HS-27A (cell line): ENCODE measurements around the gene THSD4.
"Not testable (repeated sequence)": the region's sequence is repeated elsewhere in the genome, so short reads cannot be mapped to it uniquely, and the experiment has no call there.

Experiments
- DNase-seq: peaks from one replicate; pipeline ENCODE4 v3.0.0-alpha.2; 2012; ENCODE audit warnings: low read depth, missing footprints

The THSD4 gene

DNA sequence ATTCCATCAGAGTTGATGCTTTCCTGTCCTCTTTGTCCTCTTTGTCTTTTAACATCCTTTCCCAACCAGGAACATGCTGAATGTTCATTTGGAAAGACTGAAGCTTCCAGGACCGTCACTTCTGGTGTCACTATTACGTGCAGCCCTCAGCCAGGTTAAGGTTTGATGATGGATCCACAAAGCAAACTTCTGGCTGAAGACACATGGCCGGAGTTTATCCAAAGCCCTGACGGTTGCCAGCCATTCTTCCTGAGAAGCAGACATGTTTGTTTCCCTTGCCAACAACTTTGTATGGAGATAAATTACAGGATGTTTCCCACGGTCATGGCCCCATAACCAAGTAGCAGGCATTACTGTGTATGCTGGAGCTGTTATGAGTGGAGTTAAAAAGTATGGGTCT, 236.9 kb downstream of the THSD4 start:
- DNase-seq: no peak

DNA sequence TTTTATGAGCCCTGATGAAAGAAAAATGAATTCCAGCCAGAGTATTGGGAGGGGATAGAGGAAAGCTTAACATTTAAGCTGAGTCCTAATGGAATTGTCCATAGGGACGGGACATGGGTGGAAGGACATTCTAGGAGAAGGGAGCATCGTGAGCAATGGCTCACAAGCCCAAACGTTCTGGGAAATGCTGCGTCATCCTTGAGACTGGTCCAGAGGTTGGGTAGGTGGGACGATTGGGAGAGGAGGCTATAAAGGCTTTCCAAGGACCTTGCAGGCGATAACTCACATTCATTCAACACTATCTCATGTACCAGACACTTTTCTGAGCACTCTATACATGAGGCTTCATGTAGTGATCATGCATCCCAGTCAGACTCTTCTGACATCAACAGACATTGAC, 237.5 kb downstream of the THSD4 start:
- DNase-seq: no peak

DNA sequence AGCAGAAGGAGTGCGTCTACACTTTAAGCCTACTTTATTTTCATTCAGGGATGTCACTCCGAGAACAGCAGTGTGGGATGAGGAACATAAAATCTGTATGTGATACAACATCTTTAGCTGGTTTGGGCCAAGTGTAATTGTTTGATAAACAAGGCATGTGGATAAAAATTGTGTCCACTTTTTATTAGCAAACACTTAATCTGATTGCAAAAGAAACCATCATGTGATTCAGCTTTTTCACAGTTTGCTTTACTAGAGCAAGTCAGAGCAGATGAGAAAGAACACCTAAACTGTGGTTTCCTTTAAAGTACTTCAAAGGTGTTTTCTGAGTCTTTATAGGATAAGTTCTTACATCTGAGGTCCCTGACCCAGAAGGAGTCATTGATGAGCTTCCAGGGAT, 237.9 kb downstream of the THSD4 start:
- no peak for DNase-seq

DNA sequence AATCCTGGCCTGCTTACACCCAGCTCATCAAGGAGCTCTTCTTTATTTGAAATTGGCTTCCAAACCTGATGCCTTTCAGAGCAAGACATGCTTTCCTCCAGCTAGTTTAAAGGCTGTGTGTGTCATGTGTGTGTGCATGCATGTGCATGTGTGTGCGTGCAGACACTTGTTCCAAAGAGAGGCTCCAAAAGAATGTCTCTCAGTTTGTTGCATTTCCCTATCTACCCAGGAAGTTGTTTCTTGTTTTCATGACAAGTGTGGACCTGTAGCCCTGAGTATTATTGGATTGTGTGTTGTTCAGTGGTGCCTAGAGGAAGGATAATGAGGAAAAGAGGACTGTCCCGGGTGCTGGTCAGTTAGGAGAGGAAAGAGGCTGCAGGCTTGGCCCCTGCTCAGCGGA, 240.0 kb downstream of the THSD4 start:
- DNase-seq: no peak

DNA sequence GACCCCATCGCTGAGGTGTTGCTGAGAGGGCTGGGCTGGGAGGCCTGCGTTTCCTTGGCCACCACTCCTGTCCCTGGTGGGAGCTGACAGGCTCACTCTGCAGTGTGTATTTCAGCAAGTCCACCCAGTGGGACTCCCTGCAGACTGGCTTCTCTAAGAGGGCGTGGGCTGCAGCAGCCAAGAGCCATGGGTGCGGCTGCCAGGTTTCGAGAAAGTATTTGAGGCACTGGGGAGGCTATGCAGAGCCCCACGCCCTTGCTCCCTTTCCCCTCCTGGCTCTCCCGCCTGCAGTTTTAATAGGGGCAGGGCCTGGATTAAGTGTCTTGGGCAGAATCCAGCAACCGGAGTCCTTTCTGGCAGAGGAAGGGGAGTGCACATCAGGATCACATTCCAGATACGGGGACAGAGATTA, 242.1 kb downstream of the THSD4 start:
- DNase-seq: no peak

DNA sequence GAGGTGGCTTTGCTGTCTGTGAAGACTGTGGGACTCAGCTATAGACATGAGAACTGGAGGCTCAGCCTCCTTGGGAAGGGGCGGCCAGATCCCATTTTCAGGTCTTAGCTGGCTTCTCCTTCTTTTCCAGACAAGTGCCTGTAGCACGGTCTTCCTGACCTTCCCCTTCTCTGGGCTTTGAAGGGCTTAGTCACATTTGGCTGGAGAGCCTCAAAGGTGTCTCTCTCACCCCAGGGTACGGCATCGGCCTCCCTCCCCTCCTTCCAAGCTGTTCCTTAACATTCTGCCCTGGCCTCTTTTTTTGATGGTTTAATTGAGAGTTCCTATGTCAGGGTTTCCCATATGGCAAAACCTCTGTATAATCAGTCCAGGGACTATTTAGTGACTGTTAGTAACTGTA, 242.7 kb downstream of the THSD4 start:
- DNase-seq: no peak

DNA sequence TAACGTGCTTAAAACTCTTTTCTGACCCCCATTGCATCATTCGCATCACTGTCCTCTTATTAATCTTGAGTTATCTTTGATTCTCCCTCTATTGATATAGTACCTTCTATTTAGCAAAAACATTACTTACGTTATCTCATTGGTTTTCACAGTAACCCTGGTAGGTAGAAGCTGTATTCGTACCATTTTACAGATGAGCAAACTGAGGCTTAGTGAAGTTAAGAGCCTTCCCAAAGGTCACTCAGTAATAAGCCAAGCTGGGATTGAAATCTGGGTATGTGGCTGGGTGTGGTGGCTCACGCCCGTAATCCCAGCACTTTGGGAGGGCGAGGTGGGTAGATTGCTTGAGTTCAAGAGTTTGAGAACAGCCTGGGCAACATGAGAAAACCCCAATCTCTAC, 244.0 kb downstream of the THSD4 start:
- no peak for DNase-seq

DNA sequence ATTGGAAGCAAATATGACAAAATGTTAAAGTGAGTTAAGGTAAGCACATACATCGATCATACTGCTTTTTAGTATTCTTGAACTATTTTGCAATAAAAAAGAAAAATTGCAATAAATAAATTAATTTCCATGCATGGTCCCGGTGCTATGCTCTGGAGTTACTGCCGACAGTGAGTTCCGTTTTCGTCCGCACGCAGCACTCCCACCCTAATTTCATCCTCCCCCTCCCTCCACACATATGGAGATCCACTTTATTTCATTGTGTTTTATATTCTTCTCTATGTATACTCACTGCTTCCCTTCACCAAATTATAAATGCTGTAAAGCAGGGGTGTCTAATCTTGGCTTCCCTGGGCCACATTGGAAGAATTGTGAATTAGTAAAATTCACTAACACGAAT, 247.3 kb downstream of the THSD4 start:
- no peak for DNase-seq

DNA sequence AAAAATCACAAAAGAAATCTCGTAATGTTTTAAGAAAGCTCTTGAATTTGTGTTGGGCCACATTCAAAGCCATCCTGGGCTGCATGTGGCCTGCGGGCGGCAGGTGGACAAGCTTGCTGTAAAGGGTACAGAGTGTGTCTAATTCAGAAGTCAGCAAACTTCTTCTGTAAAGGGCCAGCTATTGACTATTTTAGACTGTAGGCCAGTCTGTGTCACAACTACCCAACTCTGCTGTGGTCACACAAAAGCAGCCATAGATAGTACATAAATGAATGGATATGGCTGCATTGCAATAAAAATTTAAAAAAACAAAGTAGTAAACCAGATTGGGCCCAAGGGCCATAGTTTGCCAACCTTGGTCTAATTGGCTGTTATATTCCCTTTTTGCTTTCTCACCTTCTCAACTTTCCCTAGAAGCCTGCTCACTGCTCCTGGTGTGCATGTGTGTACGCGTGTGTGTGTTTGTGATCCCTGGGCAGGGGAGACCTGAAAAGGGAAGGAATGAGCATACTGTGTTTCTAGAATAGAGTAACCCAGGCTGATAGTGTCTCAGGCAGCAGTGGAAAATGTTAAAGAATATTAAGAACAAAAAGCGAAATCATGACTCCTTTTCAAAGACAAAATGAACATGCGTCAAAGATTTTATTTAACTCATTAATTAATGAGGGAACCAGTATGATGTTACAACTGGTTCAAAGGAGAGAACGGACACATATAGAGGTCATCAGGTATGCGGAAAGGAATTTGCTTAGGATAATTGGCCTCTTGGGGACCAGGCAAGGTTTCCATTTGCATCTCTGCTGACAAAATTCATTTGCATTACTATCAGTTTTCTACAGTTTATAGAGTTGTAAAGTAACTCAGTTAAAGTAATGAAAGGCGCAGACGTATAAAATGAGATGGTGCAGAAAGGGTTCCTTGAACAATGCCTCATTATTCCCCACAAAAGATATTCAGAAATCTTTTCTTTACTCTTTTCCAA, 248.0 kb downstream of the THSD4 start:
- DNase-seq: no peak

DNA sequence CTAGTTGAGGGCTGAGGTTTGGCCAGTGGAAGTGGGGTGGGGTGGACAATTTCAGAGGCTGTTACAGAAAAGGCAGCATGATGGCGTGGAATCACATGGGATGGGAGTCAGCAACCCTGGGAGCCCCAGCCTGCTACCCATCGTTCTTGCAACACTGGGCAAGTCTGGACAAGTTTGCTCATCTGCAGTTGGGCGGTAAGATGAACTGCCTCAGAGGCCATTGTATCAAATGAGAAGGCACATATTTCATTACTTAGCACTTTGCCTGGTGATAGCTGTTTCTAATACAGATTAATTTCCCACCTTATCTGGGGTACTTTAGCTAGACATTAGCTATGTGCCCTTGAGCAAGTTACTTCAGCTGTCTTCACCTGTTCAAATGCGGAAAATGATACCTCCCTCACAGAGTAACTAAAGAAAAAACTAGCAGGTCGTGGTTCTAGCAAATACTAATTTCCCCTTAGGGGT, 248.9 kb downstream of the THSD4 start:
- no peak for DNase-seq

DNA sequence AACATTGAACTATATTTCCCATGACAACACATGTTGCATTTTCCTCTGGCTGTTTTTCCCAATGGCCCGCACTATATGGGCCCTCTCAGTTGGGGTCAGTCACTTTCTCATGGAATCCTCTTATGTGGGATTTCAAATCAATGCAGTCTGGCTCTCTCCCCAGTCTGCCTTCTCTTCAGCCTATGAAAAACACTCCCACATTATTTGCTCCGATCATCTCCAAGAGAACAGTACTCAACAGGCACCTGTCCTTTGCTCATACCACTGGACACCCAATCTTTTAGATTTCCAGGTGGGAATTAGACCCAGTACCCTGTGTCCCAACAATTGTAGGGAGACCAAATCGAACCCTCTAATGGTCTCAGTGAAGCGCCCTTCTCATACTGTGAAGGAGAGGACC, 251.3 kb downstream of the THSD4 start:
- DNase-seq: no peak

DNA sequence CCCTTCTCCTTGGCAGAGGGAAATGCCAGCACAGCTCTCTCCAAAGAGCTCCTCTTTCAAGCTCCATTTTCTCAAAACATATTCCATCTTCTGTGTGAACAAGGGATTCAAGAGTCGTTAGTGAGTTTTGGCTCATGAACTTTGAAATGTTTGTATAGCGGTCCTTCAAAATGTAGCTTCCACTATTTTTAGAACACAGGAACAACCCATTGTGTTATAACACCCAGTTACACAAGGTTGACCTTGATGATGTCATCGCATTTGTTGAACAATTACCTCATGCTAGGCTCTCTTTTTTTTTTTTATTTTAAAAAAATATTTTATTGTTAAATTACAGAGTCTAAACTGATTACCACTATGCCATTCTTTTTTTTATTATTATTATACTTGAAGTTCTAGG, 251.7 kb downstream of the THSD4 start:
- DNase-seq: no peak

DNA sequence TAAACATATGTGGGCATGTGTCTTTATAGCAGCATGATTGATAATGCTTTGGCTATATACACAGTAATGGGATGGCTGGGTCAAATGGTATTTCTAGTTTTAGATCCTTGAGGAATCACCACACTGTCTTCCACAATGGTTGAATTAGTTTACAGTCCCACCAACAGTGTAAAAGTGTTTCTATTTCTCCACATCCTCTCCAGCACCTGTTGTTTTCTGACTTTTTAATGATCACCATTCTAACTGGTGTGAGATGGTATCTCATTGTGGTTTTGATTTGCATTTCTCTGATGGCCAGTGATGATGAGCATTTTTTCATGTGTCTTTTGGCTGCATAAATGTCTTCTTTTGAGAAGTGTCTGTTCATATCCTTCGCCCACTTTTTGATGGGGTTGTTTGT, 252.5 kb downstream of the THSD4 start:
- not testable (repeated sequence) for DNase-seq

DNA sequence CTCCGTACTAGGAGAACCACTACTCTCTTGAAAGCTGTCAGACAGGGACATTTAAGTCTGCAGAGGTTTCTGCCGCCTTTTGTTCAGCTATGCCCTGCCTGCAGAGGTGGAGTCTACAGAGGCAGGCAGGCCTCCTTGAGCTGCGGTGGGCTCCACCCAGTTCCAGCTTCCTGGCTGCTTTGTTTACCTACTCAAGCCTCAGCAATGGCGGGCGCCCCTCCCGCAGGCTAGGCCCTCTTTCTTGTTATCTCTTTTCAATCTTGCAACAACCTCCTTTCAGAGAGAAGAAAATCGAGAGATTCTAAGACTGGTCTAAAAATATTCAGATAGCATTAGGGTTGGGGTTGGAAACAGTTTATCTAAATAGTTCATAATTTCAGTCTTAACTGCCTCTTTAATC, 257.5 kb downstream of the THSD4 start:
- not testable (repeated sequence) for DNase-seq

DNA sequence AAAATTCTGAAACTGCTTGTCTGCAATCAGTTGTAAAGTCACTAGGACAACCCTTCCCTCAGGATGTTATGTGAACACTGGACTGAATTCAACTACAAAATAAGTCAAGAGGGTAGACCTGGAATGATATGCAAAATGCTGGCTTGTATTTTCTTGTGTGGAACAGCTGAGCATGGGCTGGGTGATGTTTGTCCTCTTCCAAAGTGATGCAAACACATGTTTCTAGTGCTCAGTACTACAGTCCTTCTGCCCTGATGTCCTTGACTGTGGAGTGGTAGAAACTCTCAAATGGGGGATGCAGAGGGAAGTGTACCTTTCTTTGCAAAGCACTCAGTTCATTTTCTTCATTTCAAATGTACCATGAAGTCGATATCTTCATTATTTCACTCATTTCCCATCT, 258.6 kb downstream of the THSD4 start:
- DNase-seq: no peak

DNA sequence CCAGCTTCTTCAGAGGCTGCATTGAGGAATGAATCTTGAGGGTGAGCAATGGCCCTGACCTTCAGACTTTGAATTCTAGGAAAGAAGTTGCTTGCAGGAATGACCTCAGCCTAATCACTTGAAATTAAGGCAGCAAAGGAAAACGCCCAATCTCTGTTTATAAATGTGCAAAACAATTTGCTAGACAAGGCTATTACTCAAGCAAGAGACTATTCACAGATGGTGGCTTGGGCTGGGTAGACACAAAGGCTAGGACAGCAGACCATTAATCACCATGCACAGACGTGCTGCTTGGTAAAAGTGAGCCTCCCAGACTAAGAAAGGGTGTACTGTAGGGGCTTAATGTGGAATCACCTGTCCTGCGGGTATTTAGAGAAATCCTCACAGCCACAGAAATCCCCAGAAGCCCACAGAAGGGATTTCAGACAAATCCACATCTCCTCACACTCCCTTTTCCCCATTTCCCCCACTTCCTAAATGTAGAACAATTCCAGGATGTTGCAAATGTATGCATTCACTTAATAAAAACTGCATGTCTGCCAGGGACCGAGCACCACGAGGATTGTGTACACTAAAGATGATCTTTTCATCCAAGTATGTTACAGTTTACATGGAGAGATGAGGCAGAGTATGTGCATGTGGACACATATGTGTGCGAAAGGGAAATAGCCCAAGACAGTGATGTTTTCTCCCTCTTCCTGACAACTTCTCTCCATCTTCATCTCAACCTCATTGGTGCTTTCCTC, 259.5 kb downstream of the THSD4 start:
- no peak for DNase-seq

DNA sequence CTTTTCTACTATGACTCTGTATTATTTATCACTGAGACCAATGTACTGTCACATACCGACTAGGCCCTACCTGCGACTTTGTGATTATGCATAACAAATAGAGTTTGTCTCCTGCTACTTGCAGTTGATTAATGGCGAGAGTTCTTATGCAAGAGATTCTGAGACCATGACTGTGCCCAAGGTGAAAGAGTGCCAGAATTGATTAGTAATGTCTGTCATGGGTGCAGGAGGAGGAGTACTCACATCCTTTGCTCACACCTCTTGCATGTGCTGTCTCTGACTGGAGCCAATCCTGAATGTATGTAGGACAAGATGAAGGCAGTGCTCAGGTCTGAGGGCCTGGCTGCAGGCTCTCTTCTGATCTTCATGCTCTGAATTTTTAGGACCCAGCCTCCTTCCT, 260.7 kb downstream of the THSD4 start:
- no peak for DNase-seq

DNA sequence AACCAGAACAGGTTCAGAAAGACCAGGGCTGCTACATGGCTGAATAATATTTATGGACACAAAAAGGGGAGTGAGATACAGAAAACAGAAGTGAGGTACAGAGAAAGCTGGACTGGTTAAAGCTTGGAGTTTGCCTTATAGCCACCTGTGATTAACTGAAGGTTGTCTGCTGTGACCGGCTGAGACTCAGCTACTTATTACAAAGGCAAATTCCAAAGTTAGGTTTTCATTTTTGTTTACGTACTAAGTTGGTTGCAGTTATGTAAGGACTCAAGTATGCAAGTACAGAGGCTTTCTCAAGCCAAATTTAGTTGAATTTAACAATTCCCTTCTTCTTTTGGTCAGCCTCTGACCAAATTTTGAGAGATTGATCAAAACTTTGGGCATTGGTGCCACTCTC, 264.6 kb downstream of the THSD4 start:
- DNase-seq: no peak

DNA sequence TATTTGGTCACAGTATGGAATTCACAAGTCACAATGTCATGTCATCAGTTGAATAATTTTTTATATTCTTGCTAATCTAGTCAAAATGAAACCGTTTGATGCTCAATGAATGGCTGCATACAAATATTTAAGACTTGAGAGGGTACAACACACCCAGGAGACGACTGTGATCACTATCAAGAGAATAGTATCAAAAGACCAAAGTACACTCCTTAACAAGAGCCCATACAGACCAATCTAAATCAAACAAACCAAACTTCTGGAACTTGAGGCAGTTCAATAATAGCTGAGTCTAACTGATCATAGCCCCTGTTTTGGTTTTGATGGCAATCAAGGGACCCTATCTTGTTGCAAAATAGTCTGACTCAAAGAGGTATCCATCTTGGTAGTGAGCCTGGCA, 265.1 kb downstream of the THSD4 start:
- no peak for DNase-seq

DNA sequence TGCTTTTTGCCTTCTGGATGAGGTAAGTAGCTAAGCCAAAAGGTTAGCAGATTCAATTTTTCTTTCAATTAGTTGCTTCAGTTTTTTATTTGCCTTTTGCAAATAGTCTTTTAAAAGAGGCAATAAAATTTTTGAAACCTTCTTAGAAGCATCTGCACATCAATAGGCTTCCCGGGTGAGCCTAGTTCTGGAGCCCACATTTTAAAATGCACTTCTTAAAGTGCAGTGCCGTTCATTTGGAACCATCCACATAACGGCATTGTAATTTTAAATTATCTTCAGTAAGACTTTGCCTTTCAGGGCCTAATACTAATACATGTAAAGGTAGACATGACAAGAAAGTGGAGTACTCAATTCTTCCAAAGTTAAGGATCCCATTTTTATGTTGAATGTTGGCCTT, 269.2 kb downstream of the THSD4 start:
- DNase-seq: no peak

DNA sequence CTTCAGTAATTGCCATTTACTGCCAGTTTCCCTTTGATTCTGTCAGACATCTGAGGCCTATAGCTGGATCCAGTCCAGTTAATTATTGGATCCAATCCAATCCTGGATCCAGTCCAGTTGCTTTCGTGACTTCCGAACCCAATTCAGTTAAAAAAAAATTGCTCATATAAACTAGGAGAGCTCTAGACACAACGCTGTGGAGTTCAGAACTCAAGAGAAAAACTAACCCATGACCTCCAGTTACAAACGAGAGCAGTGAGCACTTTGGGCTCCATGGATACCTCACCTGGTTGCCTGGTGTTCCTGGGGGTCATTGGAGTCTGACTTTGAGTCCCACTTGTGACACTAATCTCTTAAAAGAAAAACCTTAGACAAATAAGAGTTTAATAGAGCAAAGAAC, 269.8 kb downstream of the THSD4 start:
- no peak for DNase-seq

DNA sequence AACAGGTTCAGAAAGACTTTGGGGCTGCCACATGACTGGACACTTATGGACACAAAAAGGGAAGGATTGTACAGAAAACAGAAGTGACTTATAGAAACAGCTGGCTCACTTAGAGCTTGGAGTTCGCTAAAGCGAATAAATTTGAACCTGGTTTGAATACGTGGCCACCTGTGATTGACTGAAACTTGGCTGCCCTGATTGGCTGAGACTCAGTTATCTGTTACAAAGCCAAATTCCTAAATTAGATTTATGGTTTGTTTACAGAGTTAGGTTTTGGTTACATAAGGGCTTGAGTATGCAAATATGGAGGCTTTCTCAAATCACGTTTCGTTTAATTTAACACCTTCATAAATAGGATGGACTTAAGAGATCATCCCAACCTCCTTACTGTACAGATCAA, 270.2 kb downstream of the THSD4 start:
- no peak for DNase-seq

DNA sequence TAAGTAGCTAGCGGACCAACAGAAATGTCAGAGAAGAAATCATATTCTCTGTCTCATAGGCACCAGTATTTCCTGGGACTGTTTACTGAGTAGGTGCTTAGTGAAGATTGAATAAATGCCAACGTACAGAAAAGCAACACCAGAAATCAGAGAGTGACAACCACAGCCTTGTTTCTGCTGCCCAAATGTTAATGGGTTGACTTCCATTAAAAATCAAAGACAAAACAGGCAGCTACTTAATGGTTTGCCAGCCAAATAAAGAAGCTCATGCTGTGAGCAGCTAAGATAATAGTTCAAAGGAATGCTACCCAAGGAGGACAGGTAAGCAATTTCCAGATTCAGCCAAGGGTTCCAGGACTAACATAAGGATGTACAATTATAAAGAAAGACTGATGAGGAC, 270.7 kb downstream of the THSD4 start:
- no peak for DNase-seq
